ENCODE data around the gene TRABD2B.

Gene TRABD2B

GRCh38 chr1:48028218-48029069 lies 31.3 kb upstream of the TRABD2B start:
- FAIRE-seq (no peak), DNase-seq (ENCODE audit: insufficient read length, low spot score) (no peak)
- no peak for TF ChIP-seq POLR2A (IDR thresholded peaks at IDR 0.05; ENCODE audit: low read depth, low read length)

- FAIRE-seq (no peak), DNase-seq (ENCODE audit: insufficient read length, low spot score) (no peak)
Measured at GRCh38 chr1:48027533-48027835, 30.3 kb upstream of the TRABD2B start.

GRCh38 chr1:48026701-48027532 lies 29.7 kb upstream of the TRABD2B start:
- DNase-seq (ENCODE audit: insufficient read length, low spot score) (no peak), FAIRE-seq (no peak)
- no peak for TF ChIP-seq POLR2A (IDR thresholded peaks at IDR 0.05; ENCODE audit: low read depth, low read length)

More at GRCh38 chr1:48027533-48027835, 30.3 kb upstream of the TRABD2B start:
- no peak for TF ChIP-seq POLR2A (IDR thresholded peaks at IDR 0.05; ENCODE audit: low read depth, low read length)

- no peak for FAIRE-seq
- DNase-seq (ENCODE audit: insufficient read length, low spot score), result no peak
- no peak for TF ChIP-seq POLR2A (IDR thresholded peaks at IDR 0.05; ENCODE audit: low read depth, low read length)
Measured at GRCh38 chr1:48026275-48026674, 29.1 kb upstream of the TRABD2B start.

- no peak for TF ChIP-seq POLR2A (IDR thresholded peaks at IDR 0.05; ENCODE audit: low read depth, low read length)
- FAIRE-seq (no peak), DNase-seq (ENCODE audit: insufficient read length, low spot score) (no peak)
Measured at GRCh38 chr1:48025076-48025475, 27.9 kb upstream of the TRABD2B start.

- no peak for DNase-seq (ENCODE audit: insufficient read length, low spot score)
- TF ChIP-seq POLR2A (IDR thresholded peaks at IDR 0.05; ENCODE audit: low read depth, low read length), result no peak
- no peak for FAIRE-seq
Measured at GRCh38 chr1:48023488-48023887, 26.3 kb upstream of the TRABD2B start.

- DNase-seq (ENCODE audit: insufficient read length, low spot score), result no peak
- FAIRE-seq, result no peak
- TF ChIP-seq POLR2A (IDR thresholded peaks at IDR 0.05; ENCODE audit: low read depth, low read length), result no peak
Measured at GRCh38 chr1:48022306-48022705, 25.1 kb upstream of the TRABD2B start.

GRCh38 chr1:48021792-48022191 lies 24.6 kb upstream of the TRABD2B start:
- DNase-seq (ENCODE audit: insufficient read length, low spot score) (no peak), FAIRE-seq (no peak)
- TF ChIP-seq POLR2A (IDR thresholded peaks at IDR 0.05; ENCODE audit: low read depth, low read length), result no peak

GRCh38 chr1:48019714-48020315 lies 22.6 kb upstream of the TRABD2B start:
- FAIRE-seq, result no peak
- no peak for TF ChIP-seq POLR2A (IDR thresholded peaks at IDR 0.05; ENCODE audit: low read depth, low read length)

GRCh38 chr1:48018799-48019198 lies 21.6 kb upstream of the TRABD2B start:
- no peak for DNase-seq (ENCODE audit: insufficient read length, low spot score)
- FAIRE-seq, result no peak
- TF ChIP-seq POLR2A (IDR thresholded peaks at IDR 0.05; ENCODE audit: low read depth, low read length), result no peak

More at GRCh38 chr1:48019714-48020315, 22.6 kb upstream of the TRABD2B start:
- DNase-seq (ENCODE audit: insufficient read length, low spot score), result no peak

- TF ChIP-seq POLR2A (IDR thresholded peaks at IDR 0.05; ENCODE audit: low read depth, low read length), result no peak
- no peak for DNase-seq (ENCODE audit: insufficient read length, low spot score)
- no peak for FAIRE-seq
Measured at GRCh38 chr1:48017716-48018115, 20.5 kb upstream of the TRABD2B start.

- FAIRE-seq (no peak), DNase-seq (ENCODE audit: insufficient read length, low spot score) (no peak)
- TF ChIP-seq POLR2A (IDR thresholded peaks at IDR 0.05; ENCODE audit: low read depth, low read length), result no peak
Measured at GRCh38 chr1:48016515-48016914, 19.3 kb upstream of the TRABD2B start.

GRCh38 chr1:48013270-48013669 lies 16.1 kb upstream of the TRABD2B start:
- DNase-seq (ENCODE audit: insufficient read length, low spot score) (no peak), FAIRE-seq (no peak)
- no peak for TF ChIP-seq POLR2A (IDR thresholded peaks at IDR 0.05; ENCODE audit: low read depth, low read length)

GRCh38 chr1:48007047-48007446 lies 9.9 kb upstream of the TRABD2B start:
- no peak for TF ChIP-seq POLR2A (IDR thresholded peaks at IDR 0.05; ENCODE audit: low read depth, low read length)
- DNase-seq (ENCODE audit: insufficient read length, low spot score) (no peak), FAIRE-seq (no peak)

Data from H54 (cell line).